HG02970 (cell line): Measurements from ENCODE around the gene SPOCK1.
"Not testable (repeated sequence)": the region's sequence is repeated elsewhere in the genome, so short reads cannot be mapped to it uniquely, and the experiment has no call there.

Experiments
- ATAC-seq: cut with Tn5 transposase; IDR thresholded peaks from one replicate; pipeline ENCODE4 v1.9.1; 2021; ENCODE audit warnings: mild to moderate bottlenecking, moderate library complexity, moderate number of reproducible peaks; ENCODE audit not compliant: unreplicated experiment, low FRiP score

The SPOCK1 gene

GRCh38 chr5:137400571-137400970 is 98.6 kb downstream of the SPOCK1 start:
- no peak for ATAC-seq

- ATAC-seq = no peak
Measured at GRCh38 chr5:137399911-137400310, 99.2 kb downstream of the SPOCK1 start.

GRCh38 chr5:137398751-137399150 is 100.4 kb downstream of the SPOCK1 start:
- ATAC-seq = no peak

- no peak for ATAC-seq
Measured at GRCh38 chr5:137398154-137398553, 101.0 kb downstream of the SPOCK1 start.

GRCh38 chr5:137395011-137395755 is 103.9 kb downstream of the SPOCK1 start:
- ATAC-seq = no peak

- ATAC-seq = no peak
Measured at GRCh38 chr5:137394380-137394779, 104.7 kb downstream of the SPOCK1 start.

- ATAC-seq = no peak
Measured at GRCh38 chr5:137393196-137393993, 105.7 kb downstream of the SPOCK1 start.

GRCh38 chr5:137392261-137392660 is 106.9 kb downstream of the SPOCK1 start:
- ATAC-seq = no peak

GRCh38 chr5:137391044-137391443 is 108.1 kb downstream of the SPOCK1 start:
- not testable (repeated sequence) for ATAC-seq

GRCh38 chr5:137389042-137389441 is 110.1 kb downstream of the SPOCK1 start:
- ATAC-seq = no peak

GRCh38 chr5:137385064-137385463 is 114.1 kb downstream of the SPOCK1 start:
- ATAC-seq = no peak

- no peak for ATAC-seq
Measured at GRCh38 chr5:137383909-137384308, 115.2 kb downstream of the SPOCK1 start.

- no peak for ATAC-seq
Measured at GRCh38 chr5:137381555-137381954, 117.6 kb downstream of the SPOCK1 start.

- ATAC-seq = no peak
Measured at GRCh38 chr5:137379555-137380286, 119.4 kb downstream of the SPOCK1 start.

- no peak for ATAC-seq
Measured at GRCh38 chr5:137375741-137376526, 123.2 kb downstream of the SPOCK1 start.

- no peak for ATAC-seq
Measured at GRCh38 chr5:137374110-137374714, 124.9 kb downstream of the SPOCK1 start.

GRCh38 chr5:137372773-137373160 is 126.4 kb downstream of the SPOCK1 start:
- no peak for ATAC-seq

- ATAC-seq = no peak
Measured at GRCh38 chr5:137372016-137372772, 126.9 kb downstream of the SPOCK1 start.
